ENCODE data around the gene FH. TPM values are rescaled to one million over a fixed set of nuclear protein-coding genes. Genes with fewer than 3 reads are reported as not detected.
A peak's percentile ranks its signal among the peaks of the same experiment; 100 is the strongest.

Gene FH
- total and polyA plus RNA-seq, 8 donors, result 49.8 to 60.6 (median 56.8) TPM

GRCh38 chr1:241464985-241465384 is 54.6 kb downstream of the FH start:
- TF ChIP-seq CTCF (IDR thresholded peaks at IDR 0.05), result no peak
- Histone ChIP-seq H3K27ac (no peak overlapping the region), H3K9me3 (no peaks in the 10 kb centered on the region), H3K36me3 (no peaks in the 10 kb centered on the region), H3K4me1 (no peaks in the 10 kb centered on the region), H3K27me3 (no peaks in the 10 kb centered on the region), H3K4me3 (no peak overlapping the region)
- ATAC-seq (no peak), DNase-seq (no peak)
- intact Hi-C loops (cut with DNase I), result no loop called here

GRCh38 chr1:241462391-241462790 is 57.2 kb downstream of the FH start:
- H3K27ac ChIP-seq, result no peak overlapping the region
- no peaks in the 10 kb centered on the region for H3K27me3 ChIP-seq
- H3K4me3 ChIP-seq, result no peak overlapping the region
- H3K9me3 ChIP-seq, result no peaks in the 10 kb centered on the region
- DNase-seq (peak in 2 of 4 donors; percentile 18 to 39), ATAC-seq (no peak)
- no peaks in the 10 kb centered on the region for H3K36me3 ChIP-seq
- intact Hi-C loops (cut with DNase I), result no loop called here
- no peak for TF ChIP-seq CTCF (IDR thresholded peaks at IDR 0.05)
- H3K4me1 ChIP-seq, result no peaks in the 10 kb centered on the region

- H3K27me3 ChIP-seq, result no peaks in the 10 kb centered on the region
- intact Hi-C loops (cut with DNase I), result no loop called here
- ATAC-seq (peak; percentile 83), DNase-seq (no peak)
- H3K9me3 ChIP-seq, result no peaks in the 10 kb centered on the region
- no peak overlapping the region for H3K27ac ChIP-seq
- no peak overlapping the region for H3K4me3 ChIP-seq
- H3K4me1 ChIP-seq, result no peaks in the 10 kb centered on the region
- no peak for TF ChIP-seq CTCF (IDR thresholded peaks at IDR 0.05)
- H3K36me3 ChIP-seq, result no peaks in the 10 kb centered on the region
Observed at GRCh38 chr1:241460098-241460873, 59.3 kb downstream of the FH start.

GRCh38 chr1:241459186-241459802 is 60.3 kb downstream of the FH start:
- Histone ChIP-seq H3K27me3 (no peaks in the 10 kb centered on the region), H3K36me3 (no peaks in the 10 kb centered on the region), H3K4me3 (no peak overlapping the region), H3K9me3 (no peaks in the 10 kb centered on the region), H3K27ac (no peak overlapping the region), H3K4me1 (no peaks in the 10 kb centered on the region)
- intact Hi-C loops (cut with DNase I), result no loop called here
- ATAC-seq (no peak), DNase-seq (no peak)
- no peak for TF ChIP-seq CTCF (IDR thresholded peaks at IDR 0.05)

- Histone ChIP-seq H3K4me3 (no peak overlapping the region), H3K36me3 (no peaks in the 10 kb centered on the region), H3K27ac (no peak overlapping the region), H3K4me1 (no peaks in the 10 kb centered on the region), H3K27me3 (no peaks in the 10 kb centered on the region), H3K9me3 (no peaks in the 10 kb centered on the region)
- no peak for TF ChIP-seq CTCF (IDR thresholded peaks at IDR 0.05)
- intact Hi-C loops (cut with DNase I), result no loop called here
- no peak for ATAC-seq
- no peak for DNase-seq
Observed at GRCh38 chr1:241457421-241457820, 62.1 kb downstream of the FH start.
